NB4 (cell line): ENCODE data around the gene ADK.

ENCODE experiments used
- MAX ChIP-seq: IDR thresholded peaks from 2 replicates; pipeline ENCODE4 v1.6.1; 2011; ENCODE audit warnings: low read depth, low read length
- MYC ChIP-seq: IDR thresholded peaks from 2 replicates; pipeline ENCODE4 v1.6.1; 2011; ENCODE audit warnings: low read depth, low read length
- POLR2A ChIP-seq: IDR thresholded peaks from 2 replicates; pipeline ENCODE4 v1.6.1; 2011; ENCODE audit warnings: mild to moderate bottlenecking; ENCODE audit not compliant: insufficient read length; ENCODE audit errors: extremely low read depth
- TF ChIP-seq, protein P1 (sequence below): IDR thresholded peaks from one replicate; pipeline ENCODE4 v1.5.1; 2012; ENCODE audit warnings: low read depth, low read length

- TF ChIP-seq, protein P1, sequence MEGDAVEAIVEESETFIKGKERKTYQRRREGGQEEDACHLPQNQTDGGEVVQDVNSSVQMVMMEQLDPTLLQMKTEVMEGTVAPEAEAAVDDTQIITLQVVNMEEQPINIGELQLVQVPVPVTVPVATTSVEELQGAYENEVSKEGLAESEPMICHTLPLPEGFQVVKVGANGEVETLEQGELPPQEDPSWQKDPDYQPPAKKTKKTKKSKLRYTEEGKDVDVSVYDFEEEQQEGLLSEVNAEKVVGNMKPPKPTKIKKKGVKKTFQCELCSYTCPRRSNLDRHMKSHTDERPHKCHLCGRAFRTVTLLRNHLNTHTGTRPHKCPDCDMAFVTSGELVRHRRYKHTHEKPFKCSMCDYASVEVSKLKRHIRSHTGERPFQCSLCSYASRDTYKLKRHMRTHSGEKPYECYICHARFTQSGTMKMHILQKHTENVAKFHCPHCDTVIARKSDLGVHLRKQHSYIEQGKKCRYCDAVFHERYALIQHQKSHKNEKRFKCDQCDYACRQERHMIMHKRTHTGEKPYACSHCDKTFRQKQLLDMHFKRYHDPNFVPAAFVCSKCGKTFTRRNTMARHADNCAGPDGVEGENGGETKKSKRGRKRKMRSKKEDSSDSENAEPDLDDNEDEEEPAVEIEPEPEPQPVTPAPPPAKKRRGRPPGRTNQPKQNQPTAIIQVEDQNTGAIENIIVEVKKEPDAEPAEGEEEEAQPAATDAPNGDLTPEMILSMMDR: no peak
- TF ChIP-seq POLR2A: no peak
- no peak for TF ChIP-seq MYC
- TF ChIP-seq MAX: no peak
These were observed 309.8 kb downstream of the ADK start for GRCh38 chr10:74460812-74461211.
